WTC11 (cell line): Measurements from ENCODE around the gene SEMA3D. TPM values are rescaled to one million over a fixed set of nuclear protein-coding genes. Genes with fewer than 3 reads are reported as not detected.

ENCODE experiments used
- ATAC-seq: fragments of 200-7000 bp; cut with Tn5 transposase; 2 replicates; pipeline ENCODE4 v1.10.0; 2021; ENCODE audit warnings: mild to moderate bottlenecking, moderate library complexity
- CTCF ChIA-PET: fragments of 300-600 bp; sonication (Branson Sonifier 250); formaldehyde crosslinking; loops from one replicate; lab custom pipeline; 2021; ENCODE audit warnings: antibody characterized with exemption; lab: Charles Lee
- POLR2A ChIA-PET: fragments of 350-600 bp; sonication (Branson Sonifier 250); formaldehyde crosslinking; loops from one replicate; lab custom pipeline; 2021; ENCODE audit warnings: antibody characterized with exemption; lab: Charles Lee
- DNase-seq: peaks from one replicate; pipeline ENCODE4 v3.0.0; 2021; ENCODE audit warnings: low spot score
- H3K27ac Mint-ChIP-seq: 2 replicates; pipeline ENCODE4 v1.8.0; 2021; ENCODE audit warnings: mixed read lengths
- H3K27me3 Mint-ChIP-seq: 2 replicates; pipeline ENCODE4 v1.8.0; 2021; ENCODE audit warnings: low read depth, mild to moderate bottlenecking, moderate library complexity, mixed read lengths
- H3K36me3 Mint-ChIP-seq: 2 replicates; pipeline ENCODE4 v1.8.0; 2021; ENCODE audit warnings: mixed read lengths
- H3K4me1 Mint-ChIP-seq: 2 replicates; pipeline ENCODE4 v1.8.0; 2022; ENCODE audit warnings: mixed read lengths
- H3K4me3 Mint-ChIP-seq: 2 replicates; pipeline ENCODE4 v1.8.0; 2021; ENCODE audit warnings: mild to moderate bottlenecking, moderate library complexity, mixed read lengths
- H3K9me3 Mint-ChIP-seq: 2 replicates; pipeline ENCODE4 v1.8.0; 2021; ENCODE audit warnings: mixed read lengths
- ATF2 ChIP-seq: sonication (generic); formaldehyde crosslinking; IDR thresholded peaks from 2 replicates; pipeline ENCODE4 v1.8.1; 2022; ENCODE audit warnings: low read depth, missing genetic modification reagents, borderline replicate concordance
- ATF6 ChIP-seq: sonication (generic); formaldehyde crosslinking; IDR thresholded peaks from 2 replicates; pipeline ENCODE4 v1.8.1; 2023; ENCODE audit warnings: mild to moderate bottlenecking, missing genetic modification reagents
- CBFB ChIP-seq: sonication (generic); formaldehyde crosslinking; IDR thresholded peaks from 2 replicates; pipeline ENCODE4 v1.8.1; 2022; ENCODE audit warnings: mild to moderate bottlenecking, low read depth, missing genetic modification reagents
- CDX4 ChIP-seq: fragments of 250-450 bp; sonication (Bioruptor Pico); IDR thresholded peaks from 2 replicates; pipeline ENCODE4 v1.9.0; 2021; ENCODE audit warnings: moderate library complexity, mild to moderate bottlenecking, inconsistent platforms, borderline replicate concordance
- CREB1 ChIP-seq: sonication (generic); formaldehyde crosslinking; IDR thresholded peaks from 2 replicates; pipeline ENCODE4 v1.8.0; 2023; ENCODE audit warnings: mild to moderate bottlenecking, missing genetic modification reagents
- E2F5 ChIP-seq: sonication (generic); formaldehyde crosslinking; IDR thresholded peaks from 2 replicates; pipeline ENCODE4 v1.8.1; 2022; ENCODE audit warnings: mild to moderate bottlenecking, moderate library complexity, missing genetic modification reagents
- ELF4 ChIP-seq: sonication (generic); formaldehyde crosslinking; IDR thresholded peaks from 2 replicates; pipeline ENCODE4 v1.8.1; 2022; ENCODE audit warnings: low read depth, mild to moderate bottlenecking, moderate library complexity, missing genetic modification reagents
- FOXP1 ChIP-seq: sonication (generic); formaldehyde crosslinking; IDR thresholded peaks from 2 replicates; pipeline ENCODE4 v1.8.0; 2022; ENCODE audit warnings: missing genetic modification reagents, mild to moderate bottlenecking, moderate library complexity, borderline replicate concordance
- GTF2I ChIP-seq: fragments of 250-450 bp; sonication (Bioruptor Pico); conservative IDR thresholded peaks from 2 replicates; pipeline ENCODE4 v1.4.0; 2021; ENCODE audit warnings: mild to moderate bottlenecking
- HMGA2 ChIP-seq: fragments of 250-450 bp; sonication (Bioruptor Pico); IDR thresholded peaks from 2 replicates; pipeline ENCODE4 v1.4.0; 2021; ENCODE audit warnings: mild to moderate bottlenecking, moderate library complexity
- IRF2 ChIP-seq: sonication (generic); formaldehyde crosslinking; IDR thresholded peaks from 2 replicates; pipeline ENCODE4 v1.8.0; 2022; ENCODE audit warnings: low read depth, missing genetic modification reagents, borderline replicate concordance
- JUN ChIP-seq: sonication (generic); formaldehyde crosslinking; IDR thresholded peaks from 2 replicates; pipeline ENCODE4 v1.8.0; 2023; ENCODE audit warnings: mild to moderate bottlenecking, missing genetic modification reagents
- KAT7 ChIP-seq: sonication (generic); formaldehyde crosslinking; IDR thresholded peaks from 2 replicates; pipeline ENCODE4 v1.8.1; 2023; ENCODE audit warnings: missing genetic modification reagents, mild to moderate bottlenecking, borderline replicate concordance
- MAX ChIP-seq: sonication (generic); formaldehyde crosslinking; IDR thresholded peaks from 2 replicates; pipeline ENCODE4 v1.8.0; 2022; ENCODE audit warnings: mild to moderate bottlenecking, missing genetic modification reagents
- MXD4 ChIP-seq: fragments of 250-450 bp; sonication (Bioruptor Pico); IDR thresholded peaks from 2 replicates; pipeline ENCODE4 v1.8.0; 2021; ENCODE audit warnings: mild to moderate bottlenecking, moderate library complexity, borderline replicate concordance
- NFATC4 ChIP-seq: fragments of 250-450 bp; sonication (Bioruptor Pico); IDR thresholded peaks from 2 replicates; pipeline ENCODE4 v1.9.0; 2021; ENCODE audit warnings: mild to moderate bottlenecking
- NFE2L1 ChIP-seq: sonication (generic); formaldehyde crosslinking; IDR thresholded peaks from 2 replicates; pipeline ENCODE4 v1.8.1; 2023; ENCODE audit warnings: missing genetic modification reagents
- NFYB ChIP-seq: sonication (generic); formaldehyde crosslinking; conservative IDR thresholded peaks from 2 replicates; pipeline ENCODE4 v1.8.0; 2022; ENCODE audit warnings: low read depth, missing genetic modification reagents
- NR3C1 ChIP-seq: sonication (generic); formaldehyde crosslinking; conservative IDR thresholded peaks from 2 replicates; pipeline ENCODE4 v1.8.1; 2023; ENCODE audit warnings: low read depth, mild to moderate bottlenecking, missing genetic modification reagents
- RORB ChIP-seq: fragments of 250-450 bp; sonication (Bioruptor Pico); IDR thresholded peaks from 2 replicates; pipeline ENCODE4 v1.9.0; 2021; ENCODE audit warnings: mild to moderate bottlenecking
- SMAD4 ChIP-seq: sonication (generic); formaldehyde crosslinking; IDR thresholded peaks from 2 replicates; pipeline ENCODE4 v1.8.0; 2022; ENCODE audit warnings: mild to moderate bottlenecking, missing genetic modification reagents
- SP1 ChIP-seq: sonication (generic); formaldehyde crosslinking; conservative IDR thresholded peaks from 2 replicates; pipeline ENCODE4 v1.8.1; 2022; ENCODE audit warnings: missing genetic modification reagents
- TEAD4 ChIP-seq: sonication (generic); formaldehyde crosslinking; IDR thresholded peaks from 2 replicates; pipeline ENCODE4 v1.8.0; 2022; ENCODE audit warnings: mild to moderate bottlenecking, missing genetic modification reagents
- ZNF121 ChIP-seq: sonication (generic); formaldehyde crosslinking; IDR thresholded peaks from 2 replicates; pipeline ENCODE4 v1.8.0; 2023; ENCODE audit warnings: missing genetic modification reagents
- ZNF263 ChIP-seq: sonication (generic); formaldehyde crosslinking; IDR thresholded peaks from 2 replicates; pipeline ENCODE4 v1.8.1; 2022; ENCODE audit warnings: low read depth, mild to moderate bottlenecking, moderate library complexity, missing genetic modification reagents
- ZNF416 ChIP-seq: fragments of 250-450 bp; sonication (Bioruptor Pico); IDR thresholded peaks from 2 replicates; pipeline ENCODE4 v1.9.0; 2021; ENCODE audit warnings: mild to moderate bottlenecking, inconsistent platforms
- ZNF425 ChIP-seq: fragments of 250-450 bp; sonication (Bioruptor Pico); conservative IDR thresholded peaks from 2 replicates; pipeline ENCODE4 v1.9.0; 2021; ENCODE audit warnings: mild to moderate bottlenecking
- ZNF671 ChIP-seq: fragments of 250-450 bp; sonication (Bioruptor Pico); IDR thresholded peaks from 2 replicates; pipeline ENCODE4 v1.8.0; 2021; ENCODE audit warnings: mild to moderate bottlenecking
- total RNA-seq: library from RNA; stranded (reverse); gene quantifications from 3 replicates; pipeline ENCODE4 v1.2.3, GENCODE V29; 2021

Gene SEMA3D
- total RNA-seq, 1 experiment from 2014 or later = 3.8 TPM

GRCh38 chr7:85090143-85090542 is 96.7 kb downstream of the SEMA3D start:
- Mint-ChIP-seq H3K36me3 (no peaks in the 10 kb centered on the region), H3K27ac (peak overlapping the region; percentile 36; the same call in 1 of the 2 replicates), H3K4me3 (no peak overlapping the region), H3K27me3 (no peaks in the 10 kb centered on the region), H3K4me1 (no peaks in the 10 kb centered on the region), H3K9me3 (no peaks in the 10 kb centered on the region)
- POLR2A ChIA-PET = no interaction called here
- no peak for DNase-seq
- TF ChIP-seq ATF6 (CRISPR knock-in tag) = no peak
- no peak for TF ChIP-seq E2F5
- no peak for TF ChIP-seq KAT7 (CRISPR knock-in tag)
- TF ChIP-seq, all 79 proteins: peak for 0
- no peak for ATAC-seq
- CTCF ChIA-PET = no interaction called here

GRCh38 chr7:85081846-85082245 is 105.0 kb downstream of the SEMA3D start:
- no peak for ATAC-seq
- no peaks in the 10 kb centered on the region for H3K9me3 Mint-ChIP-seq

GRCh38 chr7:85081392-85081791 is 105.5 kb downstream of the SEMA3D start:
- Mint-ChIP-seq H3K4me3 (no peak overlapping the region), H3K9me3 (no peaks in the 10 kb centered on the region), H3K27me3 (no peaks in the 10 kb centered on the region), H3K4me1 (no peaks in the 10 kb centered on the region), H3K36me3 (no peaks in the 10 kb centered on the region), H3K27ac (no peak overlapping the region)
- CTCF ChIA-PET = no interaction called here
- DNase-seq (no peak), ATAC-seq (no peak)
- POLR2A ChIA-PET = no interaction called here
- TF ChIP-seq SP1 (no peak), SMAD4 (CRISPR knock-in tag) (no peak), TEAD4 (no peak), ZNF671 (CRISPR knock-in tag) (no peak), MXD4 (CRISPR knock-in tag) (no peak), E2F5 (no peak), RORB (no peak), CBFB (CRISPR knock-in tag) (no peak), MAX (CRISPR knock-in tag) (no peak), CREB1 (CRISPR knock-in tag) (no peak), JUN (CRISPR knock-in tag) (no peak), GTF2I (CRISPR knock-in tag) (no peak), NFATC4 (no peak), IRF2 (CRISPR knock-in tag) (no peak), NR3C1 (CRISPR knock-in tag) (no peak), ATF2 (CRISPR knock-in tag) (no peak)

More at GRCh38 chr7:85081846-85082245, 105.0 kb downstream of the SEMA3D start:
- TF ChIP-seq ELF4 (no peak), ZNF263 (CRISPR knock-in tag) (no peak), FOXP1 (CRISPR knock-in tag) (no peak), ZNF121 (CRISPR knock-in tag) (no peak), HMGA2 (CRISPR knock-in tag) (no peak), CDX4 (CRISPR knock-in tag) (no peak), NFYB (CRISPR knock-in tag) (no peak), ZNF416 (CRISPR knock-in tag) (no peak), IRF2 (CRISPR knock-in tag) (no peak), NFE2L1 (no peak), ZNF425 (CRISPR knock-in tag) (no peak)
- TF ChIP-seq, all 79 proteins: peak for 0
- Mint-ChIP-seq H3K36me3 (no peaks in the 10 kb centered on the region), H3K4me1 (no peaks in the 10 kb centered on the region), H3K4me3 (no peak overlapping the region), H3K27me3 (no peaks in the 10 kb centered on the region), H3K27ac (no peak overlapping the region)
- DNase-seq = no peak
- ChIA-PET POLR2A (no interaction called here), CTCF (no interaction called here)
